ENCODE results near the gene MXRA7. TPM values are rescaled to one million over a fixed set of nuclear protein-coding genes. Genes with fewer than 3 reads are reported as not detected.

MXRA7 gene
- total RNA-seq, 2 donors from 2014 or later, result 76.1 to 285 TPM

- intact Hi-C loops (cut with DNase I), result loop anchor here (5.0 kb wide), 2 partner anchors 33 to 43 kb away; partner anchors contain the start of genes JMJD6 and METTL23
Observed at GRCh38 chr17:76684756-76685155, 26.0 kb downstream of the MXRA7 start.

GRCh38 chr17:76683921-76684745 lies 26.6 kb downstream of the MXRA7 start:
- Histone ChIP-seq H3K36me3 (no peaks in the 10 kb centered on the region), H3K9me3 (no peaks in the 10 kb centered on the region), H3K27ac (no peak overlapping the region), H3K4me3 (no peak overlapping the region), H3K27me3 (replicated peaks; ENCODE audit: insufficient read depth) (no peaks in the 10 kb centered on the region), H3K4me1 (replicated peaks) (no peaks in the 10 kb centered on the region)
- 81% methylated on average over 23 of the region's 25 CpGs for WGBS
- intact Hi-C loops (cut with DNase I), result loop anchor here (5.0 kb wide), 1 partner anchor 33 kb away; no protein-coding TSS in a partner anchor
- DNase-seq (ENCODE audit: low spot score), result no peak
- TF ChIP-seq, protein P1, sequence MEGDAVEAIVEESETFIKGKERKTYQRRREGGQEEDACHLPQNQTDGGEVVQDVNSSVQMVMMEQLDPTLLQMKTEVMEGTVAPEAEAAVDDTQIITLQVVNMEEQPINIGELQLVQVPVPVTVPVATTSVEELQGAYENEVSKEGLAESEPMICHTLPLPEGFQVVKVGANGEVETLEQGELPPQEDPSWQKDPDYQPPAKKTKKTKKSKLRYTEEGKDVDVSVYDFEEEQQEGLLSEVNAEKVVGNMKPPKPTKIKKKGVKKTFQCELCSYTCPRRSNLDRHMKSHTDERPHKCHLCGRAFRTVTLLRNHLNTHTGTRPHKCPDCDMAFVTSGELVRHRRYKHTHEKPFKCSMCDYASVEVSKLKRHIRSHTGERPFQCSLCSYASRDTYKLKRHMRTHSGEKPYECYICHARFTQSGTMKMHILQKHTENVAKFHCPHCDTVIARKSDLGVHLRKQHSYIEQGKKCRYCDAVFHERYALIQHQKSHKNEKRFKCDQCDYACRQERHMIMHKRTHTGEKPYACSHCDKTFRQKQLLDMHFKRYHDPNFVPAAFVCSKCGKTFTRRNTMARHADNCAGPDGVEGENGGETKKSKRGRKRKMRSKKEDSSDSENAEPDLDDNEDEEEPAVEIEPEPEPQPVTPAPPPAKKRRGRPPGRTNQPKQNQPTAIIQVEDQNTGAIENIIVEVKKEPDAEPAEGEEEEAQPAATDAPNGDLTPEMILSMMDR (IDR thresholded peaks at IDR 0.05), result no peak
- TF ChIP-seq POLR2A (IDR thresholded peaks at IDR 0.05) (no peak), POLR2AphosphoS5 (IDR thresholded peaks at IDR 0.05) (no peak)

More at GRCh38 chr17:76684756-76685155, 26.0 kb downstream of the MXRA7 start:
- no peaks in the 10 kb centered on the region for H3K36me3 ChIP-seq
- TF ChIP-seq, protein P1 (IDR thresholded peaks at IDR 0.05), result no peak
- TF ChIP-seq POLR2A (IDR thresholded peaks at IDR 0.05) (no peak), POLR2AphosphoS5 (IDR thresholded peaks at IDR 0.05) (no peak)
- no peak overlapping the region for H3K27ac ChIP-seq
- H3K9me3 ChIP-seq, result no peaks in the 10 kb centered on the region
- 72% methylated on average over 7 of the region's 7 CpGs for WGBS
- no peaks in the 10 kb centered on the region for H3K4me1 ChIP-seq (replicated peaks)
- no peak overlapping the region for H3K4me3 ChIP-seq
- no peak for DNase-seq (ENCODE audit: low spot score)
- no peaks in the 10 kb centered on the region for H3K27me3 ChIP-seq (replicated peaks; ENCODE audit: insufficient read depth)

DNA sequence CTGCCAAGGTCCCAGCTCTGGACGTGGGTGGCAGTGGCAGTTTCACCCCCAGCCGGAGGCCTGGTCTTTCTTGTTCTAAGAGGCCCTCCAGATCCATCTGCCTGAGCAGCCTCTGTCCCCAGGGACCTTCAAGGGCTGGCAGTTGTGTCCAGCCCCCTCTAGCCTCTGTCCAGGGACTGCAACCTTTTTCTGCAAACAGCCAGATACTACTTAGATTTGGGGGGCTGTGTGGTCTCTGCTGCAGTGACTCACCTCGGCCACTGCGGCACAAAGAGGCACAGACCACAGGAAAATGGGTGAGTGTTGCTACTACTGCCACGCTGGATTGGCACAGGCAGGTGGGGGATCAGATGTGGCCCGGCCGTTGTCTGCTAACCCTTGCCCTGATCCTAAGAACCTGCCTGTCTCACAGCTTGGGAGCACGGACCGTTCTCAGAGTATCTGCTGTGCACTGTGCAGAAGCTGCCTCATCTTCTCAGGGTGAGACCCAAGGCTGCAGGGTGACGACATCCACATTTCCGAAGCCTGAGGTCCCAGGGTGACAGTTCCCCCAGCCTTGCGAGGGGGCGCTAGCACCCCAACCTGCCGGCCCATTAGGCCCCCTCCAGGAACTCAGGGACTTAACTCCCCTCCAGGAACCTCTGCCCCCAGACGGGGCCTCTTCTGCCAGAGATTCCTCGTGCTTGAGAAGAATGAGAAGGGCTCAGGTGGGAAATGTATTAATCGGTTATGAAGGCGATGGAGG lies 27.6 kb downstream of the MXRA7 start:
- no peak for DNase-seq (ENCODE audit: low spot score)
- H3K27me3 ChIP-seq (replicated peaks; ENCODE audit: insufficient read depth), result no peaks in the 10 kb centered on the region
- no peaks in the 10 kb centered on the region for H3K36me3 ChIP-seq
- TF ChIP-seq POLR2AphosphoS5 (IDR thresholded peaks at IDR 0.05) (no peak), POLR2A (IDR thresholded peaks at IDR 0.05) (no peak)
- TF ChIP-seq, protein P1 (IDR thresholded peaks at IDR 0.05), result no peak
- intact Hi-C loops (cut with DNase I), result loop anchor here (5.0 kb wide), 1 partner anchor 34 kb away; no protein-coding TSS in a partner anchor
- H3K27ac ChIP-seq, result no peak overlapping the region
- H3K4me1 ChIP-seq (replicated peaks), result no peaks in the 10 kb centered on the region
- H3K4me3 ChIP-seq, result no peak overlapping the region
- H3K9me3 ChIP-seq, result no peaks in the 10 kb centered on the region
- WGBS, result 75% methylated on average over 18 of the region's 18 CpGs

DNA sequence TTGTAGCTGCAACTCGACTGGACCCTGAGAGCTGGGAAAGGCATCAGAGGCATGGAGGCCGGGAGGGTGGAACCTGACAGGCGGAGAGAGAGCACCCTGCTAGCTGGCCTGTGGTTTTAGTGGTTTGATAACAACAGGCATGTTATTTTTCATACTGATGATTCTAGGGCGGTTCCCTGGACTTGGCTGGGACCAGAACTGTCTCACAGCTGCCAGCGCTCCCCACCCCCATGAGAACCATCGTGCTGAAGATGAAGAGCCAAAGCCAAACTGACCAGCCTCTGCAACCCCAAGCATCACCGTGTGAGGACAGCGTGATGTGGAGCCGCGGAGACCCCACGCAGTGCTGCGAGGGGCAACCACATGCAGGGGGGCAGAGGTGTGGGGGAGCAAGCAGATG lies 28.5 kb downstream of the MXRA7 start:
- no peak for DNase-seq (ENCODE audit: low spot score)
- Histone ChIP-seq H3K9me3 (no peaks in the 10 kb centered on the region), H3K27me3 (replicated peaks; ENCODE audit: insufficient read depth) (no peaks in the 10 kb centered on the region), H3K36me3 (no peaks in the 10 kb centered on the region), H3K4me3 (no peak overlapping the region), H3K4me1 (replicated peaks) (no peaks in the 10 kb centered on the region), H3K27ac (peak overlapping the region; percentile 13 to 37)
- no peak for TF ChIP-seq POLR2AphosphoS5 (IDR thresholded peaks at IDR 0.05)
- 72% methylated on average over 12 of the region's 12 CpGs for WGBS
- intact Hi-C loops (cut with DNase I), result loop anchor here (5.0 kb wide), 1 partner anchor 35 kb away; no protein-coding TSS in a partner anchor
